Measurements from ENCODE around the gene S100A14. TPM values are rescaled to one million over a fixed set of nuclear protein-coding genes. Genes with fewer than 3 reads are reported as not detected.

Gene S100A14
- total and polyA plus RNA-seq, 9 of the 15 experiments (the other 6 are each of a cell fraction or from before 2014, with no cell fraction given) = 0.10 to 0.64 (median 0.24) TPM; not detected in 3

GRCh38 chr1:153616144-153616916 is at the start of gene S100A14 (continued):
- TF ChIP-seq ZNF592 (IDR thresholded peaks at IDR 0.05) (peak; percentile 56; the same call in 1 of the 2 replicates), ATF3 (IDR thresholded peaks at IDR 0.05) (no peak), ATF3 (CRISPR knock-in tag; conservative IDR thresholded peaks at IDR 0.05) (no peak), ZBTB40 (IDR thresholded peaks at IDR 0.05) (no peak), ZBTB40 (CRISPR knock-in tag; IDR thresholded peaks at IDR 0.05) (no peak), GATA2 (CRISPR knock-in tag; IDR thresholded peaks at IDR 0.05) (no peak), CBFA2T3 (IDR thresholded peaks at IDR 0.05) (no peak), CEBPB (tag; IDR thresholded peaks at IDR 0.05) (no peak), RBFOX2 (IDR thresholded peaks at IDR 0.05; ENCODE audit: low read depth, low read length) (0 out of 2 replicates have a peak, but pooled peaks have one; percentile 11), NFIC (IDR thresholded peaks at IDR 0.05) (peak; percentile 77), HMGN3 (IDR thresholded peaks at IDR 0.05; ENCODE audit: borderline replicate concordance, extremely low read depth, insufficient read length, low read depth, low read length) (no peak)

Data from K562 (cell line).